HG03571 (cell line): ENCODE data around the gene TTC36.
"Not testable (repeated sequence)": the region's sequence is repeated elsewhere in the genome, so short reads cannot be mapped to it uniquely, and the experiment has no call there.

Experiments
- ATAC-seq: cut with Tn5 transposase; IDR thresholded peaks from one replicate; pipeline ENCODE4 v1.9.1; 2021; ENCODE audit not compliant: unreplicated experiment

Gene TTC36

GRCh38 chr11:118527109-118527508 lies at the start of gene TTC36:
Gene TTC36 (plus strand): TSS chr11:118527474. CDS start chr11:118527495, 21 bp downstream.
- ATAC-seq, result no peak

GRCh38 chr11:118481238-118481637 lies 46.0 kb upstream of the TTC36 start:
- ATAC-seq, result not testable (repeated sequence)

GRCh38 chr11:118484405-118484804 lies 42.9 kb upstream of the TTC36 start:
- no peak for ATAC-seq

- ATAC-seq, result no peak
Observed at GRCh38 chr11:118485273-118485672, 42.0 kb upstream of the TTC36 start.

GRCh38 chr11:118488480-118489109 lies 38.7 kb upstream of the TTC36 start:
- no peak for ATAC-seq

- ATAC-seq, result no peak
Observed at GRCh38 chr11:118491041-118491440, 36.2 kb upstream of the TTC36 start.

- no peak for ATAC-seq
Observed at GRCh38 chr11:118497831-118498230, 29.4 kb upstream of the TTC36 start.

- no peak for ATAC-seq
Observed at GRCh38 chr11:118503216-118503615, 24.1 kb upstream of the TTC36 start.

- ATAC-seq, result no peak
Observed at GRCh38 chr11:118511601-118512000, 15.7 kb upstream of the TTC36 start.

GRCh38 chr11:118514103-118514502 lies 13.2 kb upstream of the TTC36 start:
- ATAC-seq, result no peak

GRCh38 chr11:118519549-118519948 lies 7.7 kb upstream of the TTC36 start:
- no peak for ATAC-seq

GRCh38 chr11:118521892-118522311 lies 5.4 kb upstream of the TTC36 start:
- ATAC-seq, result no peak

- ATAC-seq, result no peak
Observed at GRCh38 chr11:118522571-118523072, 4.7 kb upstream of the TTC36 start.

GRCh38 chr11:118524356-118524755 lies 2.9 kb upstream of the TTC36 start:
- no peak for ATAC-seq

- no peak for ATAC-seq
Observed at GRCh38 chr11:118524757-118525470, 2.4 kb upstream of the TTC36 start.

- ATAC-seq, result no peak
Observed at GRCh38 chr11:118526688-118527087, 586 bp upstream of the TTC36 start.

- no peak for ATAC-seq
Observed at GRCh38 chr11:118528511-118528910, 1.2 kb downstream of the TTC36 start.

GRCh38 chr11:118529584-118530175 lies 2.4 kb downstream of the TTC36 start:
- ATAC-seq, result no peak

- no peak for ATAC-seq
Observed at GRCh38 chr11:118530180-118530682, 3.0 kb downstream of the TTC36 start.

GRCh38 chr11:118530683-118531596 lies 3.7 kb downstream of the TTC36 start, which contains the start of gene TMEM25:
Gene TMEM25 (plus strand): TSS chr11:118531192. CDS start chr11:118531802, 610 bp downstream.
- ATAC-seq, result peak; percentile 59
